HG03460 (cell line): ENCODE results near the gene VWA1.
"Not testable (repeated sequence)": the region's sequence is repeated elsewhere in the genome, so short reads cannot be mapped to it uniquely, and the experiment has no call there.

Experiments used
- ATAC-seq: cut with Tn5 transposase; IDR thresholded peaks from one replicate; pipeline ENCODE4 v1.9.1; 2021; ENCODE audit not compliant: unreplicated experiment

Gene VWA1

GRCh38 chr1:1434824-1435105 lies 725 bp upstream of the VWA1 start:
- no peak for ATAC-seq

DNA sequence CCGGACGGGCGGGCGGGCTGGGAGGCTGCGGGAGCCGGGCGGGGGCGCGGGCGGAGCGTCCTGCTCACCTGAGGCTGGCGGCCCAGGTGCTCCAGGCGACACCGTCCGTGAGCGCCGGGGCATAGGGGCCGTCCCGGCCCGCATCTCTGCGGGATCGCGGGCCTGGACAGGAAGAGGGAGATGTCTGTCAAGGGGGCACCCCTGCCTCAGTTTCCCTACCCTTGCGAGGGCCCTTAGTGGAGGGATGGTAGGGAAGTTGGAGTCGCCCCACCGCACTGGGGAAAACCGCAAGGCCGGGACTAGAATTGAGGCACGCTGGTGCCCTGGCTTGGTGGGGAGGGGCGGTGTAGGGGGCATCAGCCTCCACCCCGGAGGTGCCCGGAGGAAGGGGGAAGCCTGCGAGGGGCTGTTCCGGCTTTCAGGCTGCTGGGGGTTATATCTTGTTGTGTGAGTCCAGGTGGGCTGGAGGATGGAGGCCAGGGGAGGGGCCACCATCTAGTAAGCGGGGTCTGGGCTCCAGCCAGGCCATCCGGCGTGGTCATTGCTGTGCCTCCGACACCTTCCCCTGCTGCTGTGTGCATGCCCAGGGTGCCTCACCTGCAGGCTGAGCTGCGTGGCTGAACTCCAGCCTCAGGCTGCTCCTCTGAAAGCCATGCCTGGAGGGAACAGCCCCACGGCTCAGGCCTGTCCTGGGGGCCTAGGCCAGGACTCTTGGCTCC lies 580 bp downstream of the VWA1 start:
- no peak for ATAC-seq

DNA sequence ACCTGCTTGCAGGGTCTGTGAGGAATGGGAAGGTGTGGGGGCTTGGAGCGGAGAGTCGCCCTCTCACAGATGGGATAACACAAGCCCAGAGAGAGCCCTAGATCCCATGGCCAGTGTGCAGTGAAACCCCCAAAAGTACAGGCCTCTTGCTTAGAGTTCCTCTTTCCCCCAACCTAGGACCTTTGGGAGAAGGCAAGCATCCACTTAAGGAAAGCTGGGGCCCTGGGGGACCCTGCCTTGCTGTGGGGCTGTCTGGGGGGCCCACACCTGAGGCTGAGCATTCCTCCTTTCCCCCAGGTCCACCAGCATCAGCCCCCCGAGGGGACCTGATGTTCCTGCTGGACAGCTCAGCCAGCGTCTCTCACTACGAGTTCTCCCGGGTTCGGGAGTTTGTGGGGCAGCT lies 1.1 kb downstream of the VWA1 start:
- ATAC-seq: no peak

DNA sequence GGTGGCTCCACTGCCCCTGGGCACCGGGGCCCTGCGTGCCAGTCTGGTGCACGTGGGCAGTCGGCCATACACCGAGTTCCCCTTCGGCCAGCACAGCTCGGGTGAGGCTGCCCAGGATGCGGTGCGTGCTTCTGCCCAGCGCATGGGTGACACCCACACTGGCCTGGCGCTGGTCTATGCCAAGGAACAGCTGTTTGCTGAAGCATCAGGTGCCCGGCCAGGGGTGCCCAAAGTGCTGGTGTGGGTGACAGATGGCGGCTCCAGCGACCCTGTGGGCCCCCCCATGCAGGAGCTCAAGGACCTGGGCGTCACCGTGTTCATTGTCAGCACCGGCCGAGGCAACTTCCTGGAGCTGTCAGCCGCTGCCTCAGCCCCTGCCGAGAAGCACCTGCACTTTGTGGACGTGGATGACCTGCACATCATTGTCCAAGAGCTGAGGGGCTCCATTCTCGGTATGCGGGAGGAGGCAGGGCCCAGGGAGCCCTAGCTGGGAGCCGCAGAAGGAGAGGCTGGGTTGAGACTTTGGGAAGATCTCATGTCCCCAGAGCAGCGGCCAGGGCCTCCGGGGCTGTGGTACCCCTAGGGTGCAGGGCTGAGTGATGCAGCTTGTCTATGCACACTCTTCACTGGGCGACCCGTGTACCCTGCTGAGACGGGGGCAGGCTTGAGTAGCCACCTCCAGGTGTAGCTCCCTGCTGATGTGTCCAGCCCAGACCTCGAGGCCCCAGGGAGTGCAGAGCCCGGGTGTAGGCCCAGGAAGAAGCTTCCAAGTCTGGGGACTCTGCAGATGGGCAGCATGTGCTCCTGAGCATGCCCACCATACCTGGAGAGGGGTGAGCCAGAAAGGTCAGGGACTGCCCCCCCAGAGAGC lies 1.8 kb downstream of the VWA1 start:
- ATAC-seq: no peak

DNA sequence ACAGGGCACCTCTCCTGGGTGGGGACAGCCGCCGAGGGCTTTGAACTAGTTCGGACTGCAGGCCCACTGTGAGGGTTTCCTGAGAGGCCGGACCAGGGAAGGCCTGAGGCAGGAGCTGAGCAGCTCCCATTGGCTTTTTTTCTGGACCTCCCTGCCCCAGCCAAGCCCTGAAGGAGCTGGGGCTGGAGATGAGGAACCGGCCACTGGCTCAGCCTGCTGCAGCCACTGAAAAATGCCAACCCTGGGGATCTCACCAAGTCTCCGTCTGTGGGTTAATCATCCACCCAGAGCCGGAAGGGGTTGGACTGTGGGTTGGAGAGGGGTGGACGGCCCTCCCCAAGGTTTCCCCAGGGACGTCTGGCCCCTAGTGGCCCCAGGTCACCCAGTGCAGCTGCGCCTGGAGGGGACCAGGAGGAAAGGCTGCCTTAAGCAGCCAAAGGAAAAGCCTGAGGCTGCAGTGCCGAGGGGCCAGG lies 2.5 kb downstream of the VWA1 start:
- no peak for ATAC-seq

DNA sequence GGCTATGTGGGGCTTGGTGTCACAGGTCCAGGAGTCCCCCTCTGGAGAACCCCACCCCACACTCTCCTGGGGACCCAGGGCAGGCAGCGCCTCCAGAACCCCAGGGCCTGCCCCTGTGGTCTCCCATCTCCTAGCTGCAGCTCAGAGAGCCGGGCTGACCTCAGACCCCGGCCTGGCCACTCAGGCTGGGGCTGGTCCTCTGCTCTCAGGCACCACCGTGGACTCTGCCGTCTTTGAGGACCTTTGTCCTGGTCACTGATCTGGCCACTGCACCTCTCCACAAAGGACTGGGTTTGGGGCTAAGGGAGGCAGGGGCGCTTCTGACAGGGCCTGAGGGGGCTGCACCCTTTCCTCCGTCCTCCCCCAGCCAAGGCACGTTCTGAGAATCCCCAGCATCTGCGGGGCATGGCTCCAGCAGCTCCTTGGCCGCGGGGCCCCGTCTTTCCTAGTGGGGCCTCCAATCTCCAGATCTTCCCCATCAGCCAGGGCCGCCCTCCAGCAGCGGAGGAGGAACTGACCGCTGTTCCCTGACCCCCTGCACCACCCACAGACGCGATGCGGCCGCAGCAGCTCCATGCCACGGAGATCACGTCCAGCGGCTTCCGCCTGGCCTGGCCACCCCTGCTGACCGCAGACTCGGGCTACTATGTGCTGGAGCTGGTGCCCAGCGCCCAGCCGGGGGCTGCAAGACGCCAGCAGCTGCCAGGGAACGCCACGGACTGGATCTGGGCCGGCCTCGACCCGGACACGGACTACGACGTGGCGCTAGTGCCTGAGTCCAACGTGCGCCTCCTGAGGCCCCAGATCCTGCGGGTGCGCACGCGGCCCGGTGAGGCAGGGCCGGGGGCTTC lies 3.3 kb downstream of the VWA1 start:
- no peak for ATAC-seq

DNA sequence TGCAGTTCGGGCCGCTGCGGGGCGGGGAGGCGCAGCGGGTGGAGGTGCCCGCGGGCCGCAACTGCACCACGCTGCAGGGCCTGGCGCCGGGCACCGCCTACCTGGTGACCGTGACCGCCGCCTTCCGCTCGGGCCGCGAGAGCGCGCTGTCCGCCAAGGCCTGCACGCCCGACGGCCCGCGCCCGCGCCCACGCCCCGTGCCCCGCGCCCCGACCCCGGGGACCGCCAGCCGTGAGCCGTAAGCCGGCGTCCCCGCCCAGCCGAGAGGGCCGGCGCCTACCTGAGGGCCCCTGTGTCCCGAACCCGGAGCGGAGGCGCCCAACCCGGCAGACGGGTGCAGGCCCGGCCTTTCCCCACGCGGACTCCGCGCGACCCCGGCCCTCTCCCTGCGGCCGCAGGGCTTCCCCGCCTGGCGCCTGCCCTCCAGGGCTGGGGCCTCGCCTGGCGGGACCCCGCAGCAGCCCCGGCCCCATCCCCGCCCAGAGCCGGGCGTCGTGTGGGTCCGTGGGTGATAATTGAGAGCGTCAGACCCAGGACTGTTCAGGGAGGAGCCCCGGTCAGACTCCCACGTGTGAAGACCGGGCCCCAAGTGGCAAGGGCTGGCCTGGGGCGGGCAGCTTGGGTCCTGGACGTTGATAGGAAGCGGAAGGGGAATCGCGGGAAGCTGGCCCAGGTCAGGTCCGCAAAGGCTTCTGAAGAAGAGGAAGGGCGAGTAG lies 4.2 kb downstream of the VWA1 start:
- ATAC-seq: no peak

GRCh38 chr1:1440262-1441001 lies 4.9 kb downstream of the VWA1 start:
- no peak for ATAC-seq

DNA sequence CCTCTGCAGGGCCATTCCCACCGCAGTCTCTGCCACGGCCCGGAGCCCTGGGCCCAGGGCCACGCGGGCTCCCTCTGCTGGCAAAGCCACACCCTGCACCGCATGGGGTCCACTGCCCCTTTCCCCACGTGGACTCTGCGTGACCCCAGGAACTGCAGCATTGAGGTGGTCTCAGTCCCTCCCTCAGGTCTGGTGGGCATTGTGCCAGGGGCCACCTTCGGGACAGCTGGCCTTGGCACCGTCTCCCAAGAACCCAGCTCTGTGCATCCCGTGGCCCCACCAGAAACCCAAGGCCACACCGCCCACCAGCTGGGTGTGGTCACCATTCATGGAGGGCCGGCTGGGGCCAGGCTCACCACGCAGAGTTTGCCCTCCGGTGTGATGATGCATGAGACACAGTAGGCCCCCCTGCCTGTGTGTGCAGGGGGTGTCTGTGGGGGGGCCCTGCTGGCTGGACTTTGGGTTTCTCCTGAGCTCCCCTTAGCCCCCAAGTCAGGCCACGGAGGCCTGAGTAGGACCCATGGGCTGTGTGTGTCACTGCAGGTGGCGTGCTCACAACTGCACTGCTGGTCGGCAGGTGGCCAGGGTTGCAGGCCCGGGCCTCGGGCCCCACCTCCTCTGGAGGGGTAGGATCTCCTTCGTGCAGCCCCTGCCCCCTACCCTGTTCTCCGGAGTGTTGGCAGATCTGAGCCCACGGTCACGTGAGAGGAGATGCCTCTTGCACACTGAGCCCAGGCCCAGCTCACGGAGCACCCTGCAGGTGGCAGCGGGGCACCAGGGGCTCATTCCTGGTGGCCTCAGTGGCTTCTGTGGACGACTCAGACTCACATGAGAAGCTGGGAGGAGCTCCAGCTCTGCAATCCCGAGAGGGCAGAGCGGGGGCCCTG lies 5.8 kb downstream of the VWA1 start:
- ATAC-seq: no peak

- no peak for ATAC-seq
These were observed 6.7 kb downstream of the VWA1 start for GRCh38 chr1:1442069-1442770.

GRCh38 chr1:1446631-1447030 lies 11.1 kb downstream of the VWA1 start:
- not testable (repeated sequence) for ATAC-seq

DNA sequence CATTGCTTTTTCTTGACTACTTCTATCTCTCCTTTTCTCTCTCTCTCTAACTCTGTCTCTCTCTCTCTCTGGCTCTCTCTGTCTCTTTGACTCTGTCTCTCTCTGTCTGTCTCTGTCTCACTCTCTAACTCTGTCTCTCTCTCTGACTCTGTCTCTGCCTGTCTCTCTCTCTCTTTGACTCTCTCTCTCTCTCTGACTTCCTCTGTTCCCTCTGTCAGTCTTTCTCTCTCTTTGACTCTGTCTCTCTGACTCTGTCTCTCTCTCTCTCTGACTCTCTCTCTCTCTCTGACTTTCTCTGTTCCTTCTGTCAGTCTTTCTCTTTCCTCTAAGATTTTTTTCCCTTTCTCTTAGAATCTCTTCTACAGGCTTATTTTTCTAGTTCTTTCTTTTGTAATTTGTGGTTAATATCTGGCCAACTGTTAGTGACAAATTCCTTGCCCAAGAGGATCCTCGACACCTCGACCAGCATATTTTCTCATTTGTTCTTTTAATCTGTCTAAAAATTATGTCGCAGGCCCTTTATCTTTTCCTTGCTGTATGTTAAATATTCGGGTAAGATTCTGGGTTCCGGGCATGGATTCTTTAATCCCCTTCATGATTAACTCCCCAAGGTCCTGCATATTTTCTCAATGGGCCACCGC lies 13.7 kb downstream of the VWA1 start, which contains the start of gene ATAD3C:
ATAD3C (plus strand) TSS at position 591 of the 641 bp plus-strand sequence. CDS start 995 bp downstream, outside the sequence.
- no peak for ATAC-seq

- not testable (repeated sequence) for ATAC-seq
These were observed 15.1 kb downstream of the VWA1 start for GRCh38 chr1:1450616-1451015.

- no peak for ATAC-seq
These were observed 16.3 kb downstream of the VWA1 start for GRCh38 chr1:1451696-1452364.

GRCh38 chr1:1452365-1452739 lies 16.9 kb downstream of the VWA1 start:
- not testable (repeated sequence) for ATAC-seq

DNA sequence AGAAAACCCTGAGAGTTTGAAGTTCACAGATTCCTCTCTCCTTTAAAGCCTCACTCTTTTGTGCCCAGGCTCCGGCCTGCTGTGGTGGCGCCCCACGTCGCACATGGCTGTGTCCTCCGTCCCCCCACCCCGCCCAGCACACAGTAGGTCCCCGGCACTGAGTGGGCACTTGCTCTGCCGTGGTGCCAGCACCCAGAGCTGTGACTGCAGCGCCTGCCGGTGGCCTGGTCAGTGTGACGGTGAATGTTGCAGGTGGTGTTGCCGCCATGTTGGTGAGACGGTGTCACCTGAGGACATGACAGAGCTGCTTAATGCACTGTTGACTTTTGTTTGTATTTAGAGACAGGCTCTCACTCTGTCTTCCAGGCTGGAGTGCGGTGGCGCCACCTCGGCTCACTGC lies 17.4 kb downstream of the VWA1 start:
- ATAC-seq: no peak

DNA sequence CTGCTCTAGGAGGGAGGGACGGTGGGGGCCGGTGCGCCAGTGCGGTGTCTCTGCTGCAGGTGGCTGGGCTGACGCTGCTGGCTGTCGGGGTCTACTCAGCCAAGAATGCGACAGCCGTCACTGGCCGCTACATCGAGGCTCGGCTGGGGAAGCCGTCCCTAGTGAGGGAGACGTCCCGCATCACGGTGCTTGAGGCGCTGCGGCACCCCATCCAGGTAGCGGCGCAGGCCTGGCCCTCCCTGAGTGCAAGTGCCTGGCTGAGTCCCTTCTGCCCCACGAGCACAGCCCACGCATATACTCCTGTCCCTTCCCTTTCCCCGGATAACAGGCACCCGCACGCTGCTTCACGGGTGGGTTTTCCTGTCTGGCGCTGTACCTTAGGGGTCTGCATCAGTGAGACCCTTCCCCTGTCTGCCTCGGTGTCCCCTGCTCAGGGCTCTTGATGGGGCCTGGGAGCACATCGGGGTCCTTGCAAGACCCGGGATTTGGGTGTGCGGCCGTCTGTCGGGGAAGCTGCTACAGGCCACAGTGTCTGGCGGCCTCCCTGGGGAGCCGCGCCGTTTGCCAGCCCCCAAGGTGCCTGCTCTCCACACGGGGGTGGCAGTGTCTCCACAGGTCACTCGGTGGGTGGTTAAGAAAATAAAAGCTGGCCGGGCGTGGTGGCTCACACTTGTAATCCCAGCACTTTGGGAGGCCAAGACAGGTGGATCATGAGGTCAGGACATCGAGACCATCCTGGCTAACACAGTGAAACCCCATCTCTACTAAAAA lies 19.0 kb downstream of the VWA1 start:
- not testable (repeated sequence) for ATAC-seq
